HL-60 (cell line): ENCODE results near the gene TMEM38A.

ENCODE experiments used
- DNase-seq, 2 experiments: peaks; one replicate each; pipeline ENCODE4 v3.0.0-alpha.2; 2010 to 2020; ENCODE audit warnings: low read depth in 1 of 2, low spot score in 1 of 2
- H3K27ac ChIP-seq: fragments of 250-450 bp; sonication (Bioruptor Pico); replicated peaks from 2 replicates; pipeline ENCODE4 v1.5.1; 2020; ENCODE audit warnings: mild to moderate bottlenecking, moderate library complexity
- H3K27me3 ChIP-seq: fragments of 250-450 bp; sonication (Bioruptor Pico); 2 replicates; pipeline ENCODE4 v1.5.1; 2021; ENCODE audit warnings: mild to moderate bottlenecking, moderate library complexity; ENCODE audit not compliant: insufficient read depth, poor library complexity, severe bottlenecking
- H3K4me3 ChIP-seq: replicated peaks from 2 replicates; pipeline ENCODE4 v1.5.1; 2011; ENCODE audit warnings: mild to moderate bottlenecking, control low read depth, low read length; ENCODE audit not compliant: insufficient read depth
- CTCF ChIP-seq: IDR thresholded peaks from one replicate; pipeline ENCODE4 v1.5.1; 2011; ENCODE audit warnings: low read length, control low read depth, inconsistent platforms; ENCODE audit not compliant: insufficient read depth
- GABPA ChIP-seq: IDR thresholded peaks from 2 replicates; pipeline ENCODE4 v1.6.1; 2012; ENCODE audit warnings: low read depth
- POLR2AphosphoS5 ChIP-seq: IDR thresholded peaks from 2 replicates; pipeline ENCODE4 v1.6.1; 2012; ENCODE audit warnings: low read depth
- REST ChIP-seq: IDR thresholded peaks from 2 replicates; pipeline ENCODE4 v1.6.1; 2012; ENCODE audit warnings: low read depth; ENCODE audit not compliant: insufficient replicate concordance
- SPI1 ChIP-seq: IDR thresholded peaks from 2 replicates; pipeline ENCODE4 v1.6.1; 2012; ENCODE audit warnings: low read depth, mild to moderate bottlenecking, borderline replicate concordance

The TMEM38A gene

DNA sequence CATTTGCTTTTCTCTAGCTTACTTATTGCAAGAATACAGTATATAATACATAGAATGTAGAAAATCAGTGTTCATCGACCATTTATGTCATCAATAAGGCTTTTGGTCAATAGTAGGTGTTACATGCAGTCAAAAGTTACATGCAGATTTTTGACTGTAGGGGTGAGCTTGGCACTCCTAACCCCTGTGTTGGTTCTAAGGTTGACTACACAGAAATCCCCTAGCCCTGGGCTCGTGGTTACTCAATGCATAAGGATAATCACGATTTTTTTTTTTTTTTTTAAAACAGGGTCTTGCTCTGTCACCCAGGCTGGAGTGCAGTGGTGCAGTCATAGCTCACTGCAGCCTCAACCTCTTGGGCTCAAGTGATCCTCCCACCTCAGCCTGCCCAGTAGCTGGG, 54.7 kb downstream of the TMEM38A start:
- Histone ChIP-seq H3K4me3 (no peak overlapping the region), H3K27ac (no peak overlapping the region), H3K27me3 (no peaks in the 10 kb centered on the region)
- no peak for DNase-seq
- TF ChIP-seq GABPA (no peak), REST (no peak), SPI1 (no peak)

DNA sequence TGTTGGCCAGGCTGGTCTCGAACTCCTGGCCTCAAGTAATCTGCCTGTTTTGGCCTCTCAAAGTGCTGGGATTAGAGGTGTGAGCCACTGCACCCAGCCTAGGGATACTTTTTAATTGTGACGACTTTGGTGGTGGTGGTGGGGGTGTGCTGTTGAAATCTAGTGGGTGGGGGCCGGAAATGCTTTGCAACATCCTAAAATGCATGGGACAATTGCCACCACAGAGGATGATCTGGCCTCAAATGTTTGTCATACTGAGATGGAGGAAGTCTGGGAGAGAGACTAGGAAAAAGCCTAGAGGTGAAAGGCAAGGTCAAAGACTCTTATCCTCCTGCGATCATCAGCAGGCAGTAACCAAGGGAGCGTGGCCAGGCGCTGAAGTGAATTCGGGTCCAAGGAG, 60.1 kb downstream of the TMEM38A start:
- Histone ChIP-seq H3K4me3 (no peak overlapping the region), H3K27me3 (no peaks in the 10 kb centered on the region), H3K27ac (no peak overlapping the region)
- peak in 1 of 2 experiments; percentile 44 for DNase-seq
- no peak for TF ChIP-seq SPI1
- TF ChIP-seq REST, result no peak
- no peak for TF ChIP-seq POLR2AphosphoS5
- no peak for TF ChIP-seq GABPA
- TF ChIP-seq CTCF, result no peak

- DNase-seq, result no peak
- TF ChIP-seq SPI1, result no peak
- no peak for TF ChIP-seq CTCF
- no peak for TF ChIP-seq POLR2AphosphoS5
- TF ChIP-seq REST, result no peak
- no peak for TF ChIP-seq GABPA
- Histone ChIP-seq H3K4me3 (no peak overlapping the region), H3K27ac (no peak overlapping the region), H3K27me3 (no peaks in the 10 kb centered on the region)
These were observed 61.7 kb downstream of the TMEM38A start for GRCh38 chr19:16722591-16722990.

DNA sequence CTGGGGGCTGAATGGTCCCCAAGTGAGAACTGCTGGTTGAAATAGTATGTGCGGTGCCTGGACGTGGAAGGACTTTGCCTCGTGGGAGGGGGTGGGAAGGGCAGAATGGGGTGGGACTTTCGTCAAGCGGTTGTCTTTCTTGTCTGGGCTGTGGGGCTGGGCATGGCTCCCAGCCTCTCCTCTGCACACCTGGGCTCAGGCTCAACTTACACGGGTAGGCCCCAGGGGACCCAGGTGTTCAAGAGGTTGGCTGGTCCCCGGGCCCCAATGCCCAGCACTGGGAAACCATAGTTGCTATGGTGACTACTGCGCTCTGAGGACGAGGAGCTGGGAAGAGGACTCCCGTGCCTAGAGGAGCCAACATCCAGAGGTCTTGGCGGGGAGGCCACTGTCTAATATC, 66.0 kb downstream of the TMEM38A start:
- DNase-seq, result no peak
- TF ChIP-seq SPI1 (no peak), POLR2AphosphoS5 (no peak), REST (no peak), GABPA (no peak), CTCF (no peak)
- Histone ChIP-seq H3K27me3 (no peaks in the 10 kb centered on the region), H3K27ac (no peak overlapping the region), H3K4me3 (no peak overlapping the region)
